ENCODE measurements around the gene DDX53.

The DDX53 gene

GRCh38 chrX:23012162-23012561 is 12.4 kb downstream of the DDX53 start:
- Mint-ChIP-seq H3K4me1 (ENCODE audit: low read depth) (peaks cover 15% of the 10 kb centered on the region), H3K9me3 (ENCODE audit: low read depth) (no peaks in the 10 kb centered on the region), H3K27ac (no peak overlapping the region), H3K27me3 (no peaks in the 10 kb centered on the region), H3K36me3 (no peaks in the 10 kb centered on the region), H3K4me3 (no peak overlapping the region)

GRCh38 chrX:23012636-23013035 is 12.9 kb downstream of the DDX53 start:
- no peak overlapping the region for H3K4me3 Mint-ChIP-seq
- no peaks in the 10 kb centered on the region for H3K9me3 Mint-ChIP-seq (ENCODE audit: low read depth)
- H3K27ac Mint-ChIP-seq: no peak overlapping the region
- H3K4me1 Mint-ChIP-seq (ENCODE audit: low read depth): peaks cover 15% of the 10 kb centered on the region
- no peaks in the 10 kb centered on the region for H3K27me3 Mint-ChIP-seq
- H3K36me3 Mint-ChIP-seq: no peaks in the 10 kb centered on the region

- no peaks in the 10 kb centered on the region for H3K9me3 Mint-ChIP-seq (ENCODE audit: low read depth)
- H3K4me3 Mint-ChIP-seq: no peak overlapping the region
- no peaks in the 10 kb centered on the region for H3K36me3 Mint-ChIP-seq
- H3K27me3 Mint-ChIP-seq: no peaks in the 10 kb centered on the region
- peaks cover 15% of the 10 kb centered on the region for H3K4me1 Mint-ChIP-seq (ENCODE audit: low read depth)
- H3K27ac Mint-ChIP-seq: no peak overlapping the region
These were observed 13.6 kb downstream of the DDX53 start for GRCh38 chrX:23013366-23013765.

- Mint-ChIP-seq H3K36me3 (no peaks in the 10 kb centered on the region), H3K27me3 (no peaks in the 10 kb centered on the region), H3K4me3 (no peak overlapping the region), H3K27ac (no peak overlapping the region), H3K4me1 (ENCODE audit: low read depth) (no peaks in the 10 kb centered on the region), H3K9me3 (ENCODE audit: low read depth) (no peaks in the 10 kb centered on the region)
These were observed 31.8 kb downstream of the DDX53 start for GRCh38 chrX:23031600-23031999.

- no peaks in the 10 kb centered on the region for H3K9me3 Mint-ChIP-seq (ENCODE audit: low read depth)
These were observed 35.7 kb downstream of the DDX53 start for GRCh38 chrX:23035493-23035892.

GRCh38 chrX:23046443-23046842 is 46.7 kb downstream of the DDX53 start:
- no peak overlapping the region for H3K27ac Mint-ChIP-seq
- no peak overlapping the region for H3K4me3 Mint-ChIP-seq
- H3K9me3 Mint-ChIP-seq (ENCODE audit: low read depth): no peaks in the 10 kb centered on the region

More at GRCh38 chrX:23035493-23035892, 35.7 kb downstream of the DDX53 start:
- Mint-ChIP-seq H3K27me3 (no peaks in the 10 kb centered on the region), H3K4me3 (no peak overlapping the region), H3K36me3 (no peaks in the 10 kb centered on the region), H3K4me1 (ENCODE audit: low read depth) (no peaks in the 10 kb centered on the region), H3K27ac (no peak overlapping the region)

GRCh38 chrX:23048806-23049573 is 49.2 kb downstream of the DDX53 start:
- Mint-ChIP-seq H3K27me3 (no peaks in the 10 kb centered on the region), H3K4me3 (no peak overlapping the region), H3K36me3 (no peaks in the 10 kb centered on the region), H3K27ac (no peak overlapping the region), H3K9me3 (ENCODE audit: low read depth) (no peaks in the 10 kb centered on the region), H3K4me1 (ENCODE audit: low read depth) (no peaks in the 10 kb centered on the region)

More at GRCh38 chrX:23046443-23046842, 46.7 kb downstream of the DDX53 start:
- no peaks in the 10 kb centered on the region for H3K36me3 Mint-ChIP-seq
- H3K27me3 Mint-ChIP-seq: no peaks in the 10 kb centered on the region
- H3K4me1 Mint-ChIP-seq (ENCODE audit: low read depth): no peaks in the 10 kb centered on the region

GRCh38 chrX:23052324-23052723 is 52.6 kb downstream of the DDX53 start:
- Mint-ChIP-seq H3K27ac (no peak overlapping the region), H3K4me1 (ENCODE audit: low read depth) (no peaks in the 10 kb centered on the region), H3K36me3 (no peaks in the 10 kb centered on the region), H3K27me3 (no peaks in the 10 kb centered on the region), H3K9me3 (ENCODE audit: low read depth) (no peaks in the 10 kb centered on the region), H3K4me3 (no peak overlapping the region)

Data from activated naive CD8-positive, alpha-beta T cell (primary cell).